K562 (cell line): Measurements from ENCODE around the gene FRAT2. TPM values are rescaled to one million over a fixed set of nuclear protein-coding genes. Genes with fewer than 3 reads are reported as not detected.

ENCODE experiments used
- CBFA2T2 ChIP-seq: fragments of 450-650 bp; conservative IDR thresholded peaks from 2 replicates; pipeline ENCODE4 v1.6.1; 2017; ENCODE audit warnings: mild to moderate bottlenecking
- CBFA2T3 ChIP-seq: fragments of 450-650 bp; IDR thresholded peaks from 2 replicates; pipeline ENCODE4 v1.6.1; 2017
- ETS1 ChIP-seq: conservative IDR thresholded peaks from 2 replicates; pipeline ENCODE4 v1.6.1; 2011; ENCODE audit warnings: low read depth, mild to moderate bottlenecking, low read length; ENCODE audit not compliant: control insufficient read depth
- NFIC ChIP-seq: fragments of 450-650 bp; IDR thresholded peaks from 2 replicates; pipeline ENCODE4 v1.6.1; 2017; ENCODE audit warnings: mild to moderate bottlenecking, inconsistent platforms
- POLR2AphosphoS5 ChIP-seq: IDR thresholded peaks from 2 replicates; pipeline ENCODE4 v1.6.1; 2011; ENCODE audit warnings: mild to moderate bottlenecking, low read depth, low read length, moderate library complexity; ENCODE audit not compliant: control insufficient read depth, insufficient read depth
- PRMT5 ChIP-seq: sonication (generic); formaldehyde crosslinking; IDR thresholded peaks from 2 replicates; pipeline ENCODE4 v1.5.0; 2020; ENCODE audit warnings: missing genetic modification reagents
- REST ChIP-seq, 2 experiments: fragments of 450-650 bp; formaldehyde crosslinking in 1 of 2; IDR thresholded peaks; 2 replicates each; pipeline versions ENCODE4 v1.4.0 to v1.6.1; 2014 to 2020; ENCODE audit warnings: mild to moderate bottlenecking in 2 of 2, borderline replicate concordance in 1 of 2, low read depth in 1 of 2
- RHOXF2B ChIP-seq: fragments of 250-450 bp; sonication (Bioruptor Pico); conservative IDR thresholded peaks from 2 replicates; pipeline ENCODE4 v1.5.1; 2021
- TGIF2 ChIP-seq: sonication (generic); formaldehyde crosslinking; IDR thresholded peaks from 2 replicates; pipeline ENCODE4 v1.8.1; 2022; ENCODE audit warnings: mild to moderate bottlenecking, missing genetic modification reagents, moderate library complexity
- ZBTB33 ChIP-seq: sonication (generic); formaldehyde crosslinking; IDR thresholded peaks from 2 replicates; pipeline ENCODE4 v1.8.1; 2023; ENCODE audit warnings: mild to moderate bottlenecking, missing genetic modification reagents
- ZNF518B ChIP-seq: fragments of 250-450 bp; sonication (Bioruptor Pico); IDR thresholded peaks from 2 replicates; pipeline ENCODE4 v1.5.0; 2021; ENCODE audit warnings: mild to moderate bottlenecking, moderate library complexity
- polyA plus RNA-seq, 8 experiments: library from polyadenylated mRNA; depleted of rRNA in 4 of 8; stranded (reverse) in 5 of 8; unstranded in 3 of 8; fragments of >200 nt; fragmentation: Nextera tagmentation in 2 of 8; fragmentation: Illumina TruSeq in 1 of 8; extraction: Ambion mirVana in 2 of 8; extraction: Trizol in 1 of 8; gene quantifications; 2 replicates each; pipeline versions ENCODE4 v1.2.1 to v1.2.3, GENCODE V29; 2011 to 2014; ENCODE audit warnings: inconsistent platforms in 1 of 8, missing spikeins in 1 of 8
- total RNA-seq, 7 experiments: library from RNA; depleted of rRNA in 6 of 7; stranded (reverse); fragments of >200 nt in 6 of 7; fragmentation: Illumina TruSeq in 2 of 7; extraction: Trizol in 2 of 7; gene quantifications; 2 replicates each; pipeline versions ENCODE4 v1.2.1 to v1.2.3, GENCODE V29; 2011 to 2021; ENCODE audit warnings: low replicate concordance in 1 of 7

Gene FRAT2
- total and polyA plus RNA-seq, 9 of the 15 experiments (the other 6 are each of a cell fraction or from before 2014, with no cell fraction given) = 4.3 to 31.7 (median 19.5) TPM

- TF ChIP-seq ZNF518B (CRISPR knock-in tag) (no peak), TGIF2 (no peak), RHOXF2B (CRISPR knock-in tag) (no peak), NFIC (peak; percentile 23; the same call in 1 of the 2 replicates), POLR2AphosphoS5 (peak; percentile 50; the same call in 1 of the 2 replicates), REST (IDR thresholded peaks at IDR 0.05; ENCODE audit: borderline replicate concordance) (no peak), REST (CRISPR knock-in tag; IDR thresholded peaks at IDR 0.05; ENCODE audit: low read depth) (no peak), PRMT5 (CRISPR knock-in tag) (no peak), ETS1 (no peak), CBFA2T3 (peak; percentile 88), ZBTB33 (no peak), CBFA2T2 (peak; percentile 72)
These were observed 6.9 kb downstream of the FRAT2 start (continued) for GRCh38 chr10:97327348-97328294.
